D721Med (cell line): ENCODE measurements around the gene UXS1.
"Not testable (repeated sequence)": the region's sequence is repeated elsewhere in the genome, so short reads cannot be mapped to it uniquely, and the experiment has no call there.

Experiments used
- DNase-seq: peaks from one replicate; pipeline ENCODE4 v3.0.0; 2011; ENCODE audit warnings: low spot score; ENCODE audit not compliant: insufficient read length
- FAIRE-seq: peaks from 2 replicates; lab custom pipeline; 2011; peaks lifted over from hg19 to GRCh38; lab: Jason Lieb, UNC
- TF ChIP-seq, protein P1 (sequence below): IDR thresholded peaks from 2 replicates; pipeline ENCODE4 v1.5.1; 2012; ENCODE audit warnings: mild to moderate bottlenecking, control low read depth; ENCODE audit not compliant: insufficient read depth; ENCODE audit errors: missing control alignments

UXS1 gene

DNA sequence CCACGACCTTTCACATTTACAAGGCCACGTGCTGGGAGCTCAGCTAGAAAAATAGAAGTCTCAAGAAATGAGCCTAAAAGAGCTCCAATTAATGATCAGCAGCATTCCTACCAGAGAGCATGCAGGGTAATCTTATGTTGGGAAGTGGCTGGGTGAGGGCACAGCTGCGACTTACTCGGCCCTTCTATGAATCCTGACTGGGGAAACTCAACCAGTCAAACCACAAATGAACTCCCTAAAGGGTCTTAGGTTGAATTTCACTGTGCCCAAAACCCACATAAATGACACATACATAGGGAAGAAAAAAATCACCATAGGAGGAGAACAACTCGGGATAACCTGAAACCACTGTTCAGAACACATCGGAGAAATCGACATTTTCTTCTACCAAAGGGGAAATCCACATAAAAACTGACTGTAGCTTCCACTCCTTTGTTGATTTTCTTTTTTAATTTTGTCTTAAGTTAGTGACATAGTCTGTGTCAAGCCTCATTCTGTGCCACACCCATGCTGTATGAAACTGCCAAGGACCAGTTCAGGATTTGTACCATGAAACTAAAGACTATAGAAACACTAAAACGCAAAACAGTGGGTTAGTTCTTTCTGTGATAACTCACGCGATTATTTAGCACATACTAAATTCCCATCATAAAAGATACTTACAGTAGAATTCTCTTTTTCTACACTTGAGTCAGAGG lies 54.7 kb downstream of the UXS1 start:
- TF ChIP-seq, protein P1, sequence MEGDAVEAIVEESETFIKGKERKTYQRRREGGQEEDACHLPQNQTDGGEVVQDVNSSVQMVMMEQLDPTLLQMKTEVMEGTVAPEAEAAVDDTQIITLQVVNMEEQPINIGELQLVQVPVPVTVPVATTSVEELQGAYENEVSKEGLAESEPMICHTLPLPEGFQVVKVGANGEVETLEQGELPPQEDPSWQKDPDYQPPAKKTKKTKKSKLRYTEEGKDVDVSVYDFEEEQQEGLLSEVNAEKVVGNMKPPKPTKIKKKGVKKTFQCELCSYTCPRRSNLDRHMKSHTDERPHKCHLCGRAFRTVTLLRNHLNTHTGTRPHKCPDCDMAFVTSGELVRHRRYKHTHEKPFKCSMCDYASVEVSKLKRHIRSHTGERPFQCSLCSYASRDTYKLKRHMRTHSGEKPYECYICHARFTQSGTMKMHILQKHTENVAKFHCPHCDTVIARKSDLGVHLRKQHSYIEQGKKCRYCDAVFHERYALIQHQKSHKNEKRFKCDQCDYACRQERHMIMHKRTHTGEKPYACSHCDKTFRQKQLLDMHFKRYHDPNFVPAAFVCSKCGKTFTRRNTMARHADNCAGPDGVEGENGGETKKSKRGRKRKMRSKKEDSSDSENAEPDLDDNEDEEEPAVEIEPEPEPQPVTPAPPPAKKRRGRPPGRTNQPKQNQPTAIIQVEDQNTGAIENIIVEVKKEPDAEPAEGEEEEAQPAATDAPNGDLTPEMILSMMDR, result no peak
- no peak for FAIRE-seq

DNA sequence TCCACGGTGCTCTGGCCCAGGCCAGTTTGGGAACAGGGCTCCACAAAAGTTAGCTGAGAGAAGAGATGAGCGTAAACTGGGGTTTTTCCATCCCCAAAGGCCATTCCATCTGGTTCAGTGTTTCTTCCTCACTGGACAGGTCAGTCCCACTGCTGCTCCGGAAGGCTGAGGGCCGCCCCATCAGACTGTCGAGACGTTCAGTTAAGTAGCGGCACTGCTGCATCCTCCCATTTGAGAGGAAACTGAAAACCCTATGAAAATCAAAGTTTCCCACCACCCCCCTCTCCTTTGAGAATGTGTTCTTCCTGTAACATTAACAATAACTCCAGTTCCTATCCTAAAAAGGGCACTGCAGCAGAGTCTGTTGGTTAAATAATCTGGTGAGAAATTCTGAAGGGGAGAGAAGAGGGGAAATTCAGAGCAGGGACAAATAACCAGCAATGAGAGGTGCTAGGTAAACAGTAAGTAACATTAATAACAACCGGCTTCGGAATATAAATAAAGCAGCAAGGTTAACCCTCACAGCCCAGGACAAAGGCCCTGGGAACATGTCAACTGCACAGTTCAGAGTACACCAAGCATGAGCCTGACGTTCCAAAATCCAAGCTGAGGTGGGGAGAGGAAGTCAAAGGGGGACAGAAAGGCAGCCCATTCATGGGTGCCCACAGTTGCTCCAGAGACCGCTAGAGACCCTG lies 55.4 kb downstream of the UXS1 start:
- DNase-seq, result no peak

More for the DNA sequence above, 54.7 kb downstream of the UXS1 start:
- DNase-seq, result no peak

DNA sequence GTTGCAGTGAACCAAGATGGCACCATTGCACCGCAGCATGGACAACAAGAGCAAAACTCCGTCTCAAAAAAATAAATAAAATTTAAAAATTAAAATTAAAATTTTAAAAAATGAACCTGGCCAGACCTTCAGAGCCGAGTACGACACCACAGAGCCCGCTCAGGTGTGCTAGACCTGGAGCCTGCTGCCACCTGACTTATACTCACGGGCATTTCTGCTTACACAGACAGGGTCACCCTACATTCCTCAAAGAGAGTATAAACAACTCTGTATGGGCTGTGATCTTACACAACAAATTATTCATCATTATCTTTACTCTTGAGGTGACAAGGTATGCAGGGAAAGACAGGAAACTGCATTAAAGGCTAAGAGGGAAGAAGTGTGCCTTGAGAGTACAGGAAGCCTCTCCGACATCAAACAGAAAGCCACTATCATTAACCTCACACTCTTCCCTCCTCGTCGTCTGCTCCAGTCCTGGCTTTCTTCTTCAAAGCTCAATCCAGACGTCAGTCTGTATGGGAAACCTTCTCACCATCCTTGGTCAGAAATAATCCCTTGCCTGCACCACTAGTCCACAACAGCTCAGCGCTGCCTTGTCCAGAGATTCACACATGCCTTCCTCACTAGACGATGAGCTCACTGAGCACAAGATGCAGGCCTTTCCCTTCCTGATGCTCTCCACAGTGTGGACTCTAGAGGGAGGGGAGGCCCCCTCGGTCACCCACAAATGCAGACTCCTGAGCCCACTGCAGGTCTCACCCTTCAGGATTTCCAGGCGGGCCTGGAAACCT lies 56.2 kb downstream of the UXS1 start:
- FAIRE-seq (no peak), DNase-seq (no peak)
- TF ChIP-seq, protein P1, result no peak

More for the DNA sequence above, 55.4 kb downstream of the UXS1 start:
- TF ChIP-seq, protein P1, result no peak
- FAIRE-seq, result no peak

DNA sequence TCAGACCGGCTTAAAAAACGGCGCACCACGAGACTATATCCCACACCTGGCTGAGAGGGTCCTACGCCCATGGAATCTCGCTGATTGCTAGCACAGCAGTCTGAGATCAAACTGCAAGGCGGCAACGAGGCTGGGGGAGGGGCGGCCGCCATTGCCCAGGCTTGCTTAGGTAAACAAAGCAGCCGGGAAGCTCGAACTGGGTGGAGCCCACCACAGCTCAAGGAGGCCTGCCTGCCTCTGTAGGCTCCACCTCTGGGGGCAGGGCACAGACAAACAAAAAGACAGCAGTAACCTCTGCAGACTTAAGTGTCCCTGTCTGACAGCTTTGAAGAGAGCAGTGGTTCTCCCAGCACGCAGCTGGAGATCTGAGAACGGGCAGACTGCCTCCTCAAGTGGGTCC lies 62.9 kb downstream of the UXS1 start:
- not testable (repeated sequence) for FAIRE-seq, DNase-seq

DNA sequence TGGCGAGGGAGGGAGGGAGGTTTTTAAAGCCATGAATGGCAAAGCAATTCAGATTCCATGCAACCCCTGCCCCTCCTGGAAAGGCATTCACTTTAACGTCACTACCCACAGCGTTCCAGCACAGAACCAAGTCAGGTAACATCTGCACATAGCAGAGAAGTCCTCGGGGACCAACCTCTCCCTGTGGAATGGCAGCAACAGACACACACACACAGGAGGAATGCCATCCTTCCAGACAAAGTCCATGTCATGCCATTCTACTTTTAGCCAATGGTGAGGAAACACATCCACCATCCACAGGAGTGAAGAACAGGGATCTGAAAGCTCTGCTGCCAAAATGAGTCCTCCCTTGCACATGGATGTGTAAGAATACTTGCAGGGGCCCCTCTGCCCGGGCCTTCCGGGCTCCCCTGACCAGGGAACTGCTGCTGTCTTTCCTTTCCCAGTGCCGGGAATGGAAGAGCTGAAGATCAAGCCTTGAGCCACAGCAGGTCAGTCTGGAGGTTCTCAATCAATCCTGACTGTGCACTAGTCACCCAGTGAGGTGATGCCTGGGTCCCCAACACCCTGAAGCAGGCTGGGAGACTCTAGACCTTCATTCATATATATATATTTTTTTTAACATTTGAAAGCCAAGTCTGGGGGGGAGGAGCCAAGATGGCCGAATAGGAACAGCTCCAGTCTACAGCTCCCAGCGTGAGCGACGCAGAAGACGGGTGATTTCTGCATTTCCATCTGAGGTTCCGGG lies 63.7 kb downstream of the UXS1 start:
- TF ChIP-seq, protein P1, result no peak
- FAIRE-seq (no peak), DNase-seq (no peak)

DNA sequence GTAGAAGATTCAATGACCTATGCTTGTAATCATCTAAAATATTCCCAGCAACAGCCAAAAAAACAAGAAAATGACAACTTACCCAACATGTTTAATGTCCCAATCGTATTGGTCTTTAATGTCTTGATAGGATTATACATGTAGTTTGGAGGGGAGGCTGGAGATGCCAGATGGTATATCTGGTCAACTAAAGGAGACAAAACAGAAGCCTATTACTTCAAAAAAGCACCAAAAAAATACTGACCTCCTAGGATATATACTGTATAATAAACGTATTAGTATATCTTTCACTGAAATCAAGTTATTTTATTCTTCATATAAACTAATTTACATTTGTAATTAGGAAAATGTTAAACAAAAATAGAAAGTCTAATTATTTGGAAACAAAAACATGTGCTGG lies 64.5 kb downstream of the UXS1 start:
- FAIRE-seq, result no peak
- DNase-seq, result no peak
- TF ChIP-seq, protein P1, result no peak

DNA sequence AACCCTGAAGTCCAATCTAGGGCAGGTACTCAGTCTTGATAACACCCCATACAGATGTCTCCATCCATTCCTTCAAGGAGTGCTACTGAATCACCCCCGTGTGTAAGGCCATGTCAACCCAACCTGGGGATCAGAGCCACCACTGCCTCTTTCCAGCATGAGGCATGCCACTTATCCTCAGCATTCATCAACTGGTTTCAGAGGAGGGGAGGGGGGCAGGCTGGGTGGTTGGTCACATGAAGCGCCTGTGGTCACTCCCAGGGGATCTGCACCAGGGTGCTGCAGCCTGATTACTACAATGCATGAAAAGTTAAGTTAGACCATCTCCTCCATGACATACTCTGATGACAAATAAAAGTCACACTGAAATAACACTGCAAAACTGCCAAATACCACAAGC lies 65.0 kb downstream of the UXS1 start:
- FAIRE-seq (no peak), DNase-seq (no peak)
- TF ChIP-seq, protein P1, result no peak
